ENCODE data around the gene CMTR2. TPM values are rescaled to one million over a fixed set of nuclear protein-coding genes. Genes with fewer than 3 reads are reported as not detected.

CMTR2 gene
- total and polyA plus RNA-seq, 2 experiments from 2014 or later: 6.0 to 19.0 TPM

DNA sequence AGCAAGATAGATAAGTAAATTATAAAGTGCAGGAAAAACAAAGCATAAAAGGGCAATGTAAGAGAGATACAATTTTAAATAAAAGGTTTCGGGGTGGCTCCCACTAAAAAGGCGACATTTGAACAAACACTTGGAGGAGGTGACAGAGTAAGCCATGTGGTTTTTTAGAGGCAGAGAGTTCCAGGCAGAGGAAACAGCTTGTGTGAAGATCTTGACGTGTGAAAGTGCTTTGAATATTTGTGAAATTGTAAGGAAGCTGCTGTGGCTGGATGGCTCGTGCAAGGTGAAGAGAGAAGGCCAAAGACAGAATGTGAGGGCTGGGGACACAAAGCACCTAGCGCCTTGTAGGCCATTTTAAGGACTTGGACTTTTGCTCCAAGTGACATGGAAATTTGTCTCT, 30.1 kb downstream of the CMTR2 start (continued):
- TF ChIP-seq, protein P1, sequence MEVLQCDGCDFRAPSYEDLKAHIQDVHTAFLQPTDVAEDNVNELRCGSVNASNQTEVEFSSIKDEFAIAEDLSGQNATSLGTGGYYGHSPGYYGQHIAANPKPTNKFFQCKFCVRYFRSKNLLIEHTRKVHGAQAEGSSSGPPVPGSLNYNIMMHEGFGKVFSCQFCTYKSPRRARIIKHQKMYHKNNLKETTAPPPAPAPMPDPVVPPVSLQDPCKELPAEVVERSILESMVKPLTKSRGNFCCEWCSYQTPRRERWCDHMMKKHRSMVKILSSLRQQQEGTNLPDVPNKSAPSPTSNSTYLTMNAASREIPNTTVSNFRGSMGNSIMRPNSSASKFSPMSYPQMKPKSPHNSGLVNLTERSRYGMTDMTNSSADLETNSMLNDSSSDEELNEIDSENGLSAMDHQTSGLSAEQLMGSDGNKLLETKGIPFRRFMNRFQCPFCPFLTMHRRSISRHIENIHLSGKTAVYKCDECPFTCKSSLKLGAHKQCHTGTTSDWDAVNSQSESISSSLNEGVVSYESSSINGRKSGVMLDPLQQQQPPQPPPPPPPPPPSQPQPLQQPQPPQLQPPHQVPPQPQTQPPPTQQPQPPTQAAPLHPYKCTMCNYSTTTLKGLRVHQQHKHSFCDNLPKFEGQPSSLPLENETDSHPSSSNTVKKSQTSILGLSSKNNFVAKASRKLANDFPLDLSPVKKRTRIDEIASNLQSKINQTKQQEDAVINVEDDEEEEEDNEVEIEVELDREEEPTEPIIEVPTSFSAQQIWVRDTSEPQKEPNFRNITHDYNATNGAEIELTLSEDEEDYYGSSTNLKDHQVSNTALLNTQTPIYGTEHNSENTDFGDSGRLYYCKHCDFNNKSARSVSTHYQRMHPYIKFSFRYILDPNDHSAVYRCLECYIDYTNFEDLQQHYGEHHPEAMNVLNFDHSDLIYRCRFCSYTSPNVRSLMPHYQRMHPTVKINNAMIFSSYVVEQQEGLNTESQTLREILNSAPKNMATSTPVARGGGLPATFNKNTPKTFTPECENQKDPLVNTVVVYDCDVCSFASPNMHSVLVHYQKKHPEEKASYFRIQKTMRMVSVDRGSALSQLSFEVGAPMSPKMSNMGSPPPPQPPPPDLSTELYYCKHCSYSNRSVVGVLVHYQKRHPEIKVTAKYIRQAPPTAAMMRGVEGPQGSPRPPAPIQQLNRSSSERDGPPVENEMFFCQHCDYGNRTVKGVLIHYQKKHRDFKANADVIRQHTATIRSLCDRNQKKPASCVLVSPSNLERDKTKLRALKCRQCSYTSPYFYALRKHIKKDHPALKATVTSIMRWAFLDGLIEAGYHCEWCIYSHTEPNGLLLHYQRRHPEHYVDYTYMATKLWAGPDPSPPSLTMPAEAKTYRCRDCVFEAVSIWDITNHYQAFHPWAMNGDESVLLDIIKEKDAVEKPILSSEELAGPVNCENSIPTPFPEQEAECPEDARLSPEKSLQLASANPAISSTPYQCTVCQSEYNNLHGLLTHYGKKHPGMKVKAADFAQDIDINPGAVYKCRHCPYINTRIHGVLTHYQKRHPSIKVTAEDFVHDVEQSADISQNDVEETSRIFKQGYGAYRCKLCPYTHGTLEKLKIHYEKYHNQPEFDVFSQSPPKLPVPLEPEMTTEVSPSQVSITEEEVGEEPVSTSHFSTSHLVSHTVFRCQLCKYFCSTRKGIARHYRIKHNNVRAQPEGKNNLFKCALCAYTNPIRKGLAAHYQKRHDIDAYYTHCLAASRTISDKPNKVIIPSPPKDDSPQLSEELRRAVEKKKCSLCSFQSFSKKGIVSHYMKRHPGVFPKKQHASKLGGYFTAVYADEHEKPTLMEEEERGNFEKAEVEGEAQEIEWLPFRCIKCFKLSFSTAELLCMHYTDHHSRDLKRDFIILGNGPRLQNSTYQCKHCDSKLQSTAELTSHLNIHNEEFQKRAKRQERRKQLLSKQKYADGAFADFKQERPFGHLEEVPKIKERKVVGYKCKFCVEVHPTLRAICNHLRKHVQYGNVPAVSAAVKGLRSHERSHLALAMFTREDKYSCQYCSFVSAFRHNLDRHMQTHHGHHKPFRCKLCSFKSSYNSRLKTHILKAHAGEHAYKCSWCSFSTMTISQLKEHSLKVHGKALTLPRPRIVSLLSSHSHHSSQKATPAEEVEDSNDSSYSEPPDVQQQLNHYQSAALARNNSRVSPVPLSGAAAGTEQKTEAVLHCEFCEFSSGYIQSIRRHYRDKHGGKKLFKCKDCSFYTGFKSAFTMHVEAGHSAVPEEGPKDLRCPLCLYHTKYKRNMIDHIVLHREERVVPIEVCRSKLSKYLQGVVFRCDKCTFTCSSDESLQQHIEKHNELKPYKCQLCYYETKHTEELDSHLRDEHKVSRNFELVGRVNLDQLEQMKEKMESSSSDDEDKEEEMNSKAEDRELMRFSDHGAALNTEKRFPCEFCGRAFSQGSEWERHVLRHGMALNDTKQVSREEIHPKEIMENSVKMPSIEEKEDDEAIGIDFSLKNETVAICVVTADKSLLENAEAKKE (CRISPR knock-in tag; IDR thresholded peaks at IDR 0.05): no peak
- TF ChIP-seq POLR2AphosphoS5 (IDR thresholded peaks at IDR 0.05; ENCODE audit: low read depth) (no peak), CREB1 (CRISPR knock-in tag; IDR thresholded peaks at IDR 0.05; ENCODE audit: low read depth) (no peak), ZNF114 (CRISPR knock-in tag; IDR thresholded peaks at IDR 0.05) (no peak)

DNA sequence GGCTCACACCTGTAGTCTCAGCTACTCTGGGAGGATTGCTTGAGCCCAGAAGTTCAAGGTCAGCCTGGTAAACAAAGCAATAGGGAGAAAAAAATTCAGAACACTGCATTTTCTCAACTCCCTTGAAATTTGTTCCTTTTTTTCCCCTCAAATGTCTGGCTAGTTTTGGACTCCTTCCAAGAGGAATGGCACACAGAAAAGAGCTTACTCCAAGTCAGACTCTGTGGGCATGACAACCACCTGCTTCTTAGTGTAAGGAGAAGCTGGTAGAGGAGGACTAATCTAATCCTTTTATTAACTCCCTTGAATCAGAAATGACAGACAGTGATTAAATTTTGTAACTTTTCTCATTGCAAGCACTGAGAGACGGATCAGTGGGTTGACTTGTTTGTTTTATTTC, 30.8 kb downstream of the CMTR2 start:
- H3F3A ChIP-seq (replicated peaks; ENCODE audit: low read depth): no peaks in the 10 kb centered on the region
- Mint-ChIP-seq H3K27me3 (ENCODE audit: insufficient read depth, low read depth, poor library complexity) (no peaks in the 10 kb centered on the region), H3K36me3 (ENCODE audit: low read depth) (no peaks in the 10 kb centered on the region), H3K4me3 (no peak overlapping the region), H3K27ac (no peak overlapping the region), H3K9me3 (no peaks in the 10 kb centered on the region), H3K4me1 (peaks cover 17% of the 10 kb centered on the region)
- no peaks in the 10 kb centered on the region for H4K20me1 ChIP-seq (replicated peaks; ENCODE audit: insufficient read depth)
- no peaks in the 10 kb centered on the region for H3K79me2 ChIP-seq (replicated peaks; ENCODE audit: insufficient read depth)
- H3K27ac ChIP-seq (ENCODE audit: low read depth): no peak overlapping the region
- ATAC-seq (no peak), DNase-seq (ENCODE audit: low spot score) (no peak)
- no peaks in the 10 kb centered on the region for H3K27me3 ChIP-seq (ENCODE audit: insufficient read depth)
- no peak overlapping the region for H2AFZ ChIP-seq
- no peak overlapping the region for H3K4me2 ChIP-seq
- peaks cover 19% of the 10 kb centered on the region; the same call in 1 of the 2 replicates for H3K9me2 ChIP-seq (ENCODE audit: insufficient read depth)
- H3K4me1 ChIP-seq (ENCODE audit: insufficient read depth): peaks cover 22% of the 10 kb centered on the region
- no peaks in the 10 kb centered on the region for H3K36me3 ChIP-seq (ENCODE audit: insufficient read depth)
- H3K4me3 ChIP-seq: no peak overlapping the region
- TF ChIP-seq, protein P2, sequence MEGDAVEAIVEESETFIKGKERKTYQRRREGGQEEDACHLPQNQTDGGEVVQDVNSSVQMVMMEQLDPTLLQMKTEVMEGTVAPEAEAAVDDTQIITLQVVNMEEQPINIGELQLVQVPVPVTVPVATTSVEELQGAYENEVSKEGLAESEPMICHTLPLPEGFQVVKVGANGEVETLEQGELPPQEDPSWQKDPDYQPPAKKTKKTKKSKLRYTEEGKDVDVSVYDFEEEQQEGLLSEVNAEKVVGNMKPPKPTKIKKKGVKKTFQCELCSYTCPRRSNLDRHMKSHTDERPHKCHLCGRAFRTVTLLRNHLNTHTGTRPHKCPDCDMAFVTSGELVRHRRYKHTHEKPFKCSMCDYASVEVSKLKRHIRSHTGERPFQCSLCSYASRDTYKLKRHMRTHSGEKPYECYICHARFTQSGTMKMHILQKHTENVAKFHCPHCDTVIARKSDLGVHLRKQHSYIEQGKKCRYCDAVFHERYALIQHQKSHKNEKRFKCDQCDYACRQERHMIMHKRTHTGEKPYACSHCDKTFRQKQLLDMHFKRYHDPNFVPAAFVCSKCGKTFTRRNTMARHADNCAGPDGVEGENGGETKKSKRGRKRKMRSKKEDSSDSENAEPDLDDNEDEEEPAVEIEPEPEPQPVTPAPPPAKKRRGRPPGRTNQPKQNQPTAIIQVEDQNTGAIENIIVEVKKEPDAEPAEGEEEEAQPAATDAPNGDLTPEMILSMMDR (conservative IDR thresholded peaks at IDR 0.05; ENCODE audit: low read depth in 2 of 2): no peak
- TF ChIP-seq ZNF114 (CRISPR knock-in tag; IDR thresholded peaks at IDR 0.05): no peak
- TF ChIP-seq, protein P3, sequence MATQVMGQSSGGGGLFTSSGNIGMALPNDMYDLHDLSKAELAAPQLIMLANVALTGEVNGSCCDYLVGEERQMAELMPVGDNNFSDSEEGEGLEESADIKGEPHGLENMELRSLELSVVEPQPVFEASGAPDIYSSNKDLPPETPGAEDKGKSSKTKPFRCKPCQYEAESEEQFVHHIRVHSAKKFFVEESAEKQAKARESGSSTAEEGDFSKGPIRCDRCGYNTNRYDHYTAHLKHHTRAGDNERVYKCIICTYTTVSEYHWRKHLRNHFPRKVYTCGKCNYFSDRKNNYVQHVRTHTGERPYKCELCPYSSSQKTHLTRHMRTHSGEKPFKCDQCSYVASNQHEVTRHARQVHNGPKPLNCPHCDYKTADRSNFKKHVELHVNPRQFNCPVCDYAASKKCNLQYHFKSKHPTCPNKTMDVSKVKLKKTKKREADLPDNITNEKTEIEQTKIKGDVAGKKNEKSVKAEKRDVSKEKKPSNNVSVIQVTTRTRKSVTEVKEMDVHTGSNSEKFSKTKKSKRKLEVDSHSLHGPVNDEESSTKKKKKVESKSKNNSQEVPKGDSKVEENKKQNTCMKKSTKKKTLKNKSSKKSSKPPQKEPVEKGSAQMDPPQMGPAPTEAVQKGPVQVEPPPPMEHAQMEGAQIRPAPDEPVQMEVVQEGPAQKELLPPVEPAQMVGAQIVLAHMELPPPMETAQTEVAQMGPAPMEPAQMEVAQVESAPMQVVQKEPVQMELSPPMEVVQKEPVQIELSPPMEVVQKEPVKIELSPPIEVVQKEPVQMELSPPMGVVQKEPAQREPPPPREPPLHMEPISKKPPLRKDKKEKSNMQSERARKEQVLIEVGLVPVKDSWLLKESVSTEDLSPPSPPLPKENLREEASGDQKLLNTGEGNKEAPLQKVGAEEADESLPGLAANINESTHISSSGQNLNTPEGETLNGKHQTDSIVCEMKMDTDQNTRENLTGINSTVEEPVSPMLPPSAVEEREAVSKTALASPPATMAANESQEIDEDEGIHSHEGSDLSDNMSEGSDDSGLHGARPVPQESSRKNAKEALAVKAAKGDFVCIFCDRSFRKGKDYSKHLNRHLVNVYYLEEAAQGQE (IDR thresholded peaks at IDR 0.05; ENCODE audit: unreplicated experiment): no peak
- no peak for TF ChIP-seq NANOG (IDR thresholded peaks at IDR 0.05; ENCODE audit: borderline replicate concordance)
- no peak for TF ChIP-seq JUNB (IDR thresholded peaks at IDR 0.05; ENCODE audit: unreplicated experiment)
- no peak for TF ChIP-seq ZNF331 (CRISPR knock-in tag; IDR thresholded peaks at IDR 0.05; ENCODE audit: low read depth)
- TF ChIP-seq EZH2phosphoT487 (IDR thresholded peaks at IDR 0.05; ENCODE audit: unreplicated experiment): no peak
